T-cell (primary cell): ENCODE measurements around the gene ENOX1. TPM values are rescaled to one million over a fixed set of nuclear protein-coding genes. Genes with fewer than 3 reads are reported as not detected.

Source experiments
- ATAC-seq, 4 experiments: fragments of 200-7000 bp in 3 of 4; fragments of 150-1000 bp in 1 of 4; cut with Tn5 transposase; replicated peaks in 1 of 4; 1 replicate in 3 of 4; 2 replicates in 1 of 4; pipeline ENCODE4 v1.10.0; 2021; ENCODE audit warnings: moderate library complexity in 3 of 4, mild to moderate bottlenecking in 2 of 4, moderate number of reproducible peaks in 1 of 4
- CTCF ChIA-PET, 2 donors: fragments of 300-600 bp; sonication (Branson Sonifier 250); formaldehyde crosslinking; loops; one replicate each; lab custom pipeline; 2022; ENCODE audit warnings: antibody characterized with exemption in 2 of 2; lab: Charles Lee
- POLR2A ChIA-PET, 2 donors: fragments of 300-600 bp; sonication (Branson Sonifier 250); formaldehyde crosslinking; loops; one replicate each; lab custom pipeline; 2022; ENCODE audit warnings: antibody characterized with exemption in 2 of 2; lab: Charles Lee
- DNase-seq, 35 experiments: peaks; one replicate each; pipeline versions ENCODE4 v3.0.0 to v3.0.0-alpha.2; 2013 to 2023
- H3K27ac ChIP-seq: one replicate; pipeline ENCODE4 v1.5.1; 2013; ENCODE audit warnings: low read length
- H3K27me3 ChIP-seq, 2 experiments: replicated peaks in 1 of 2; 1 replicate in 1 of 2; 2 replicates in 1 of 2; pipeline versions ENCODE4 v1.6.1 to v1.7.0; 2013; ENCODE audit warnings: low read length in 1 of 2, mixed read lengths in 1 of 2; ENCODE audit not compliant: control insufficient read depth in 2 of 2, insufficient read depth in 2 of 2; ENCODE audit errors: extremely low read depth in 1 of 2
- H3K36me3 ChIP-seq, 2 donors: 1 replicate in 1 of 2; 2 replicates in 1 of 2; pipeline versions ENCODE4 v1.6.1 to v1.7.0; 2013; ENCODE audit warnings: low read length in 1 of 2; ENCODE audit not compliant: control insufficient read depth in 2 of 2, insufficient read depth in 1 of 2; ENCODE audit errors: extremely low read depth in 1 of 2
- H3K4me1 ChIP-seq, 2 experiments: 1 replicate in 1 of 2; 2 replicates in 1 of 2; pipeline versions ENCODE4 v1.6.1 to v1.7.0; 2013; ENCODE audit warnings: low read length in 2 of 2, mixed read lengths in 1 of 2; ENCODE audit not compliant: insufficient read depth in 2 of 2, control insufficient read depth in 1 of 2; ENCODE audit errors: extremely low read depth in 1 of 2
- H3K4me3 ChIP-seq, 2 donors: 1 replicate in 1 of 2; 2 replicates in 1 of 2; pipeline versions ENCODE4 v1.5.1 to v1.7.0; 2013; ENCODE audit warnings: mild to moderate bottlenecking in 2 of 2, low read length in 1 of 2, moderate library complexity in 1 of 2; ENCODE audit not compliant: control insufficient read depth in 1 of 2; ENCODE audit errors: extremely low read depth in 1 of 2
- H3K9me3 ChIP-seq: 2 replicates; pipeline ENCODE4 v1.7.0; 2013
- H3K27ac Mint-ChIP-seq, 2 donors: one replicate each; pipeline ENCODE4 v1.8.0; 2020 to 2021; ENCODE audit warnings: mild to moderate bottlenecking in 2 of 2, mixed read lengths in 2 of 2
- H3K27me3 Mint-ChIP-seq, 2 donors: one replicate each; pipeline ENCODE4 v1.8.0; 2021 to 2022; ENCODE audit warnings: mixed read lengths in 2 of 2
- H3K36me3 Mint-ChIP-seq: one replicate; pipeline ENCODE4 v1.8.0; 2021; ENCODE audit warnings: mixed read lengths
- H3K4me1 Mint-ChIP-seq, 3 donors: one replicate each; pipeline ENCODE4 v1.8.0; 2020 to 2022; ENCODE audit warnings: mixed read lengths in 3 of 3, mild to moderate bottlenecking in 1 of 3
- H3K4me3 Mint-ChIP-seq, 3 donors: one replicate each; pipeline ENCODE4 v1.8.0; 2020 to 2022; ENCODE audit warnings: mild to moderate bottlenecking in 3 of 3, mixed read lengths in 3 of 3, moderate library complexity in 3 of 3
- H3K9me3 Mint-ChIP-seq, 3 donors: one replicate each; pipeline ENCODE4 v1.8.0; 2020 to 2022; ENCODE audit warnings: mixed read lengths in 3 of 3
- WGBS: methylation state at CpG from one replicate; pipeline ENCODE4 v1.1.5; 2013; ENCODE audit warnings: missing lambda C conversion rate; ENCODE audit not compliant: insufficient coverage; 5-methylcytosine and 5-hydroxymethylcytosine counted together
- total RNA-seq, 35 experiments: library from RNA in 6 of 35; stranded (reverse) in 6 of 35; fragments of 120-200 nt in 1 of 35; gene quantifications; one replicate each; pipeline versions ENCODE4 v1.2.1 to v1.2.4 and lab custom pipeline; 2013 to 2026

The ENOX1 gene
- total RNA-seq, 5 donors from 2014 or later (not counting 1 experiment from before 2014, with no cell fraction given), result 0.10 TPM; not detected in 4

- no peaks in the 10 kb centered on the region for H3K9me3 Mint-ChIP-seq
- POLR2A ChIA-PET, result no interaction called here
Observed at GRCh38 chr13:43446126-43446525, 340.6 kb downstream of the ENOX1 start.

DNA sequence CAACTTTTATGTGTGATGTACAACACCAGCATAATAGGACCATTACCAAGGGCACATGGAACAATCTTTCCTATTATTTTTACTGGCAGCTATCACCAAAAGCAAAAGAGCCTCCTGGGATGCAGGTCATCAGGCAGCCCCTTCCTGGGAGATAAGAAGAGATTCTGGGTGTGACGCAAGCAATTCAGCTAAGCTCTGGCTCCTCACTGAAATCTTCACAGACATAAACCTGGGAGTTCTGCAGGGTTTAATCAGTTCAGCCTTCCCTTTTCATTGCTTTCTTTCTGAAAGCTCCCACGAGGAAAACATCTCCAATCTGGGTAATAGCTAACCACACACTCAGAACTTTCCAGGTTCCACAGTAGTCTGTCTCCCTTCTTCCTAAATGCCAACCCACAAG lies 341.1 kb downstream of the ENOX1 start:
- H3K4me3 ChIP-seq, result no peak overlapping the region
- H3K27ac Mint-ChIP-seq, result no peak overlapping the region
- H3K4me1 ChIP-seq, result no peaks in the 10 kb centered on the region
- DNase-seq, result no peak
- H3K27ac ChIP-seq, result no peak overlapping the region
- no peak overlapping the region for H3K4me3 Mint-ChIP-seq
- no peaks in the 10 kb centered on the region for H3K36me3 Mint-ChIP-seq
- CTCF ChIA-PET, result no interaction called here
- peaks cover 7 to 13% of the 10 kb centered on the region in 2 donors for H3K27me3 Mint-ChIP-seq
- H3K9me3 Mint-ChIP-seq, result no peaks in the 10 kb centered on the region
- WGBS, result 86% methylated on average over 1 of the region's 2 CpGs
- peaks cover 0 to 3% of the 10 kb centered on the region in 2 experiments for H3K27me3 ChIP-seq
- POLR2A ChIA-PET, result no interaction called here
- no peak for ATAC-seq
- H3K4me1 Mint-ChIP-seq, result no peaks in the 10 kb centered on the region
- H3K36me3 ChIP-seq, result no peaks in the 10 kb centered on the region
- no peaks in the 10 kb centered on the region for H3K9me3 ChIP-seq

More at GRCh38 chr13:43446126-43446525, 340.6 kb downstream of the ENOX1 start:
- Mint-ChIP-seq H3K36me3 (no peaks in the 10 kb centered on the region), H3K4me1 (no peaks in the 10 kb centered on the region), H3K27ac (no peak overlapping the region), H3K27me3 (peaks cover 7 to 13% of the 10 kb centered on the region in 2 donors), H3K4me3 (no peak overlapping the region)
- CTCF ChIA-PET, result no interaction called here
- ATAC-seq (no peak), DNase-seq (no peak)
- H3K4me3 ChIP-seq, result no peak overlapping the region
- H3K27me3 ChIP-seq, result peaks cover 0 to 3% of the 10 kb centered on the region in 2 experiments
- H3K36me3 ChIP-seq, result no peaks in the 10 kb centered on the region
- H3K27ac ChIP-seq, result no peak overlapping the region
- H3K4me1 ChIP-seq, result no peaks in the 10 kb centered on the region
- no peaks in the 10 kb centered on the region for H3K9me3 ChIP-seq
- WGBS, result no CpG with 5 or more reads among the region's 1 CpG

DNA sequence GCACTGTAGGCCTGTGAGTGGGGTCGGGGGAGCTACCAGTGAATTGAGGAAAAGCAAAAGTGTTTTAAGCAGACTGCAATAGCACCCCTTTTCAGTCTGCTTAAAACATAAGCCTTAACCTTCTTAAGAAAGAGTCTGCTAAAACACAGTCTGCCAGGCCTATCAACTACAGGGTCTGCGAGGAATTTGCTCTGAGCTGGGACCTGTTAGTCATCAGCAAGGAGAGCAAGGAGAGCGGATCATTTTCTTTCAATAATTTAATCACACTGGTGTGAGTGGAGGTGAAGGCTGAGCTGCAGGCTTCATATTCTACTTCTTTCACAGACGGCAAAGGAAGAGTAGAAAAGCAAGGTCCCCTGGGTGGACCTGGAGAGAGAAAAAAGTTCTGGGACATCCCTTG lies 342.7 kb downstream of the ENOX1 start:
- Mint-ChIP-seq H3K36me3 (no peaks in the 10 kb centered on the region), H3K4me3 (no peak overlapping the region), H3K27ac (no peak overlapping the region), H3K4me1 (no peaks in the 10 kb centered on the region), H3K9me3 (no peaks in the 10 kb centered on the region), H3K27me3 (peaks cover 7 to 13% of the 10 kb centered on the region in 2 donors)
- POLR2A ChIA-PET, result no interaction called here
- no peaks in the 10 kb centered on the region for H3K4me1 ChIP-seq
- H3K9me3 ChIP-seq, result no peaks in the 10 kb centered on the region
- 60% methylated on average over 1 of the region's 4 CpGs for WGBS
- no peak for DNase-seq
- H3K27me3 ChIP-seq, result peaks cover 0 to 3% of the 10 kb centered on the region in 2 experiments
- H3K27ac ChIP-seq, result no peak overlapping the region
- no peak for ATAC-seq
- CTCF ChIA-PET, result no interaction called here
- H3K36me3 ChIP-seq, result no peaks in the 10 kb centered on the region
- no peak overlapping the region for H3K4me3 ChIP-seq

GRCh38 chr13:43441899-43442499 lies 344.8 kb downstream of the ENOX1 start:
- Mint-ChIP-seq H3K27me3 (peaks cover 8 to 17% of the 10 kb centered on the region in 2 donors), H3K4me1 (no peaks in the 10 kb centered on the region), H3K36me3 (no peaks in the 10 kb centered on the region), H3K4me3 (no peak overlapping the region), H3K27ac (no peak overlapping the region), H3K9me3 (no peaks in the 10 kb centered on the region)
- no peaks in the 10 kb centered on the region for H3K9me3 ChIP-seq
- H3K4me1 ChIP-seq, result no peaks in the 10 kb centered on the region
- CTCF ChIA-PET, result no interaction called here
- peaks cover 0 to 3% of the 10 kb centered on the region in 2 experiments for H3K27me3 ChIP-seq
- no peak for DNase-seq
- no peak overlapping the region for H3K4me3 ChIP-seq
- POLR2A ChIA-PET, result no interaction called here
- no CpG with 5 or more reads among the region's 8 CpGs for WGBS
- ATAC-seq, result no peak
- H3K27ac ChIP-seq, result no peak overlapping the region
- H3K36me3 ChIP-seq, result no peaks in the 10 kb centered on the region

GRCh38 chr13:43441464-43441863 lies 345.3 kb downstream of the ENOX1 start:
- H3K4me1 ChIP-seq, result no peaks in the 10 kb centered on the region
- WGBS, result 100% methylated on average over 4 of the region's 6 CpGs
- POLR2A ChIA-PET, result no interaction called here
- CTCF ChIA-PET, result no interaction called here
- H3K27me3 ChIP-seq, result peaks cover 0 to 3% of the 10 kb centered on the region in 2 experiments
- DNase-seq (no peak), ATAC-seq (no peak)
- H3K27ac Mint-ChIP-seq, result no peak overlapping the region
- no peaks in the 10 kb centered on the region for H3K4me1 Mint-ChIP-seq
- H3K36me3 Mint-ChIP-seq, result no peaks in the 10 kb centered on the region
- H3K9me3 ChIP-seq, result no peaks in the 10 kb centered on the region
- peaks cover 6 to 13% of the 10 kb centered on the region in 2 donors for H3K27me3 Mint-ChIP-seq
- no peak overlapping the region for H3K27ac ChIP-seq
- no peaks in the 10 kb centered on the region for H3K36me3 ChIP-seq
- no peaks in the 10 kb centered on the region for H3K9me3 Mint-ChIP-seq
- H3K4me3 ChIP-seq, result no peak overlapping the region
- H3K4me3 Mint-ChIP-seq, result no peak overlapping the region

- WGBS, result 77% methylated on average over 2 of the region's 3 CpGs
- ATAC-seq (no peak), DNase-seq (no peak)
- H3K9me3 ChIP-seq, result no peaks in the 10 kb centered on the region
- no peaks in the 10 kb centered on the region for H3K9me3 Mint-ChIP-seq
- ChIA-PET POLR2A (no interaction called here), CTCF (no interaction called here)
- H3K4me3 ChIP-seq, result no peak overlapping the region
- H3K4me1 ChIP-seq, result no peaks in the 10 kb centered on the region
- peaks cover 2 to 4% of the 10 kb centered on the region in 2 donors for H3K27me3 Mint-ChIP-seq
- no peaks in the 10 kb centered on the region for H3K36me3 Mint-ChIP-seq
- H3K27me3 ChIP-seq, result peaks cover 0 to 4% of the 10 kb centered on the region in 2 experiments
- no peak overlapping the region for H3K27ac ChIP-seq
- H3K4me1 Mint-ChIP-seq, result no peaks in the 10 kb centered on the region
- H3K4me3 Mint-ChIP-seq, result no peak overlapping the region
- H3K36me3 ChIP-seq, result no peaks in the 10 kb centered on the region
- no peak overlapping the region for H3K27ac Mint-ChIP-seq
Observed at GRCh38 chr13:43434191-43434590, 352.6 kb downstream of the ENOX1 start.
